Right atrium auricular region (tissue), 2 donors: ENCODE data around the gene ITGA3. TPM values are rescaled to one million over a fixed set of nuclear protein-coding genes. Genes with fewer than 3 reads are reported as not detected.
A peak's percentile ranks its signal among the peaks of the same experiment; 100 is the strongest.

Source experiments
- DNase-seq: peaks from one replicate; pipeline ENCODE4 v3.0.0-alpha.2; 2019; ENCODE audit warnings: low spot score
- H3K27ac ChIP-seq, 2 donors: fragments of 200-600 bp; sonication (generic); 1 replicate in 1 of 2; 2 replicates in 1 of 2; pipeline ENCODE4 v1.5.1; 2016 to 2019
- H3K27me3 ChIP-seq, 2 donors: fragments of 200-600 bp; sonication (generic); one replicate each; pipeline versions ENCODE4 v1.5.1 to v1.6.0; 2017 to 2019
- H3K36me3 ChIP-seq: fragments of 200-600 bp; sonication (generic); one replicate; pipeline ENCODE4 v1.5.1; 2016
- H3K4me1 ChIP-seq, 2 donors: fragments of 200-600 bp; sonication (generic); one replicate each; pipeline versions ENCODE4 v1.5.1 to v1.6.0; 2017 to 2019
- H3K4me3 ChIP-seq, 2 donors: fragments of 200-600 bp; sonication (generic); 1 replicate in 1 of 2; 2 replicates in 1 of 2; pipeline ENCODE4 v1.5.1; 2017 to 2019; ENCODE audit warnings: mild to moderate bottlenecking in 1 of 2, moderate library complexity in 1 of 2
- H3K9me3 ChIP-seq, 2 donors: fragments of 200-600 bp; sonication (generic); one replicate each; pipeline ENCODE4 v1.5.1; 2019
- CTCF ChIP-seq, 2 donors: fragments of 200-600 bp; sonication (generic); IDR thresholded peaks; one replicate each; pipeline ENCODE4 v1.5.1; 2019; ENCODE audit warnings: antibody characterized with exemption in 2 of 2
- total RNA-seq, 2 donors: library from RNA; depleted of rRNA; stranded (reverse); fragments of >200 nt; gene quantifications; one replicate each; pipeline ENCODE4 v1.1.0, GENCODE V29; 2016

Gene ITGA3
- 10 to 100 TPM; 29.5 to 61.8 TPM for total RNA-seq

GRCh38 chr17:50055426-50056216 is at the start of gene ITGA3:
ITGA3 (plus strand) TSS chr17:50056110; CDS start chr17:50056440, 330 bp downstream.
- no peak for TF ChIP-seq CTCF (IDR thresholded peaks at IDR 0.05)
- H3K27ac ChIP-seq = peak within 1 kb of the TSS; percentile 92 to 96
- H3K27me3 ChIP-seq = no peaks in the 10 kb centered on the region
- H3K4me3 ChIP-seq = peak within 1 kb of the TSS; percentile 75 to 84
- peaks cover 0 to 72% of the 10 kb centered on the region in 2 donors for H3K4me1 ChIP-seq
- peak; percentile 75 for DNase-seq
- no peaks in the 10 kb centered on the region for H3K36me3 ChIP-seq
- no peaks in the 10 kb centered on the region for H3K9me3 ChIP-seq

- DNase-seq = no peak
- peaks cover 0 to 38% of the 10 kb centered on the region in 2 donors for H3K9me3 ChIP-seq
- no peak for TF ChIP-seq CTCF (IDR thresholded peaks at IDR 0.05)
- H3K27me3 ChIP-seq = no peaks in the 10 kb centered on the region
- no peak overlapping the region for H3K27ac ChIP-seq
- H3K4me3 ChIP-seq = no peak overlapping the region
- no peaks in the 10 kb centered on the region for H3K36me3 ChIP-seq
- H3K4me1 ChIP-seq = no peaks in the 10 kb centered on the region
Observed at GRCh38 chr17:50009282-50009681, 46.6 kb upstream of the ITGA3 start.

GRCh38 chr17:50013079-50013478 is 42.8 kb upstream of the ITGA3 start:
- no peak overlapping the region for H3K4me3 ChIP-seq
- H3K27ac ChIP-seq = no peak overlapping the region
- no peak for DNase-seq
- H3K9me3 ChIP-seq = peaks cover 0 to 42% of the 10 kb centered on the region in 2 donors
- H3K36me3 ChIP-seq = no peaks in the 10 kb centered on the region
- TF ChIP-seq CTCF (IDR thresholded peaks at IDR 0.05) = no peak
- H3K4me1 ChIP-seq = no peaks in the 10 kb centered on the region
- no peaks in the 10 kb centered on the region for H3K27me3 ChIP-seq

GRCh38 chr17:50014471-50015088 is 41.3 kb upstream of the ITGA3 start:
- Histone ChIP-seq H3K27ac (no peak overlapping the region), H3K27me3 (no peaks in the 10 kb centered on the region), H3K4me3 (no peak overlapping the region), H3K4me1 (no peaks in the 10 kb centered on the region), H3K36me3 (no peaks in the 10 kb centered on the region), H3K9me3 (peaks cover 0 to 31% of the 10 kb centered on the region in 2 donors)
- peak; percentile 7 for DNase-seq
- TF ChIP-seq CTCF (IDR thresholded peaks at IDR 0.05) = no peak

GRCh38 chr17:50015146-50015545 is 40.8 kb upstream of the ITGA3 start:
- Histone ChIP-seq H3K4me3 (no peak overlapping the region), H3K27me3 (no peaks in the 10 kb centered on the region), H3K4me1 (no peaks in the 10 kb centered on the region), H3K36me3 (no peaks in the 10 kb centered on the region), H3K27ac (no peak overlapping the region), H3K9me3 (peaks cover 0 to 26% of the 10 kb centered on the region in 2 donors)
- TF ChIP-seq CTCF (IDR thresholded peaks at IDR 0.05) = no peak
- DNase-seq = no peak
